HG03095 (cell line): ENCODE data around the gene ATP6V0B.

Experiments used
- ATAC-seq: cut with Tn5 transposase; IDR thresholded peaks from one replicate; pipeline ENCODE4 v1.9.1; 2021; ENCODE audit warnings: moderate library complexity; ENCODE audit not compliant: unreplicated experiment

Gene ATP6V0B

DNA sequence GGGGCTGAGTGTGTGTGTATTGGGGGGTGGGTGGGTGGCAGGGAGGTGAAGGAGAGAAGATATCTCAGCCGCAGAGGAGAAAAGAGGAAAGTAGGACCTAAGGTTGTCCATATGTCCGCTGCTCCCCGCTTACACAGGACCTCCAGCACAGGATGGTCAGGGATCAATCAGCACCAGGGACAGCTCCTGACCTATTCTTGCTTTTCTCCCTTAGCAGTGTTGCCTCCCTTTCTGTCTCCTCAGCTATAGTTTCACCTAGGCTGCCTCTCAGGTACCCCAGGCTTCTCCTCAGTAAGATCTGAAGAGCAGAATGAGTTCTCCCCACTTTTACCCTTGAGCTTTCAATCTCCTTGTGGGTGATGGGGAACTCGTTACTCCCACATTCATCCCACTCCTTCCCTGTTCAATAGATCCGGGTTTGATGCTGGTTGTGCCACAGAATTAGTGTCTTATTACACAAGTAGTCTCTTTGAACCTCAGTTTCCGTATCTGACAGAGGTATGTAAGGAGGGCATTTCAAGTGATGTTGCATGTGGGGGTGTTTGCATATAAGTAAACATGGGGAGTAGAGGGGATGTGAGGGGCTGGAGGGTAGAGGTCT is 6.3 kb upstream of the ATP6V0B start:
- no peak for ATAC-seq

DNA sequence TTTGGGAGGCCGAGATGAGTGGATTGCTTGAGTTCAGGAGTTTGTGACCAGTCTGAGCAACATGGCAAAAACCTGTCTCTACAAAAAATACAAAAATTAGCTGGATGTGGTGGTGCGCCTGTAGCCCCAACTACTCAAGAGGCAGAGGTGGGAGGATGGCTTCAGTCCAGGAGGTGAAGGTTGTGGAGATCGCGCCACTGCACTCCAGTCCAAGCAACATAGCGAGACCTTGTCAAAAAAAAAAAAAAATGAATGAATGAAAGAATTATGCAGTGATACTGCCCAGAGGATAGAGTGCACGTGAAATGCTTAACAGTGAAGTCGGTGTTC is 5.4 kb upstream of the ATP6V0B start:
- ATAC-seq = no peak

DNA sequence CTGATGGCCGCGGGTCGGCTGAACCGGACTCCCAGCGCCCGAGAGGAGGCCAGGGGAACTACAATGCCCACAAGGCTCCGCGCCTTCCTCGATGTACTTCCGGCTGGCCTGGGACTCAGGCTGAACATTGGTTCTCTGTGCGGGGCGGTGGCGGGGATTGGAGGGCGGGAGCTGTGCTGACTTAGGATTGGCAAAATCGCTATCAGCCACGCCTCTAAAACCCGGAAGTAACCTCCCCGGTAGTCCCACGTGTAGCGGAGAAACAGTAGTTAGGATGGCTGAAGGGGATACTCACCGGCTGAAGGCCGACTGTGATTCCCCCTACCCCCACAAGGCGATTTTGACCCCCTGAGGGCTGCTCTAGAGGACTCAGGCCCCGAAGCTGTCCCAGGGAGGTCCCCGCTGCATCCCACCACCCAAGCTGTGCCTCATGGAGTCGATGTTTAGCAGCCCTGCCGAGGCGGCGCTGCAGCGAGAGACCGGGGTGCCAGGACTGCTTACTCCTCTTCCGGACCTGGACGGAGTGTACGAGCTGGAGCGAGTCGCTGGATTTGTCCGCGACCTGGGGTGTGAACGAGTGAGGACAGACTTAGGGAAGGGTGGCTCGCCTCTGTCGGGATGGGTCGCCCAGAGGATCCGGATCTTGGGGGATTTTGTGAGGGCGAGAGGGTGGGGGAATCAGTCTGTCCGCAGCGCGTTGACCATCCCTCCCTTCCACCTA is 4.9 kb upstream of the ATP6V0B start, which contains the start of gene DPH2:
Gene DPH2 (plus strand): TSS at position 265 of the 721 bp plus-strand sequence. CDS start 166 bp downstream, at position 431.
- peak; percentile 74 for ATAC-seq

DNA sequence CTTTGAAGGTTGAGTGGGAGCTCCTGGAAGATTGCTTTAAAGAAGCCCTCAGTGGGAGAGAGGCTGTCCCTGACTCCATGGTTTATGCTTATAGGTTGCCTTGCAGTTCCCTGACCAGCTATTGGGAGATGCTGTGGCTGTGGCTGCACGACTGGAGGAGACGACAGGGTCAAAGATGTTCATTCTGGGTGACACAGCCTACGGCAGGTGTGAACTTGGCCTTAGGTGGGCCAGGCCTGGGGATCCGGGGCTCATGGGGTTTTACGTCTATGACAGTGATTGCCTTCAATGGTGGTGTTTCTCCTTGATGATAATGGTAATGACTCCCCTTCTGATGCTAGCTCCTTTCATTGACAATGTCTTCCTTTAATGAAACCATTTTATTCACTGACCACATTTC is 4.3 kb upstream of the ATP6V0B start:
- no peak for ATAC-seq

DNA sequence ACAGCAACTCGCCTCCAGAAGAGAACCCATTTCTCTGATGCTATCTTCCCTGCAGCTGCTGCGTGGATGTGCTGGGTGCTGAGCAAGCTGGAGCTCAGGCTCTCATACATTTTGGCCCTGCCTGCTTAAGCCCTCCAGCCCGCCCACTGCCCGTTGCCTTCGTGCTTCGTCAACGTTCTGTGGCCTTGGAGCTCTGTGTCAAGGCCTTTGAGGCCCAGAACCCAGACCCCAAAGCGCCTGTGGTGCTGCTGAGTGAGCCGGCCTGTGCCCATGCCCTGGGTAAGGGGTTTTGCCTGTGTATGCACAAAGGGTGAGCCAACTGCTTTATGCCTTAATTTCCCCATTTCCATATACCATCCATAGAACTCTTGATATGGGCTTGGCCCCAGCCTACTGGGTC is 3.8 kb upstream of the ATP6V0B start:
- no peak for ATAC-seq

DNA sequence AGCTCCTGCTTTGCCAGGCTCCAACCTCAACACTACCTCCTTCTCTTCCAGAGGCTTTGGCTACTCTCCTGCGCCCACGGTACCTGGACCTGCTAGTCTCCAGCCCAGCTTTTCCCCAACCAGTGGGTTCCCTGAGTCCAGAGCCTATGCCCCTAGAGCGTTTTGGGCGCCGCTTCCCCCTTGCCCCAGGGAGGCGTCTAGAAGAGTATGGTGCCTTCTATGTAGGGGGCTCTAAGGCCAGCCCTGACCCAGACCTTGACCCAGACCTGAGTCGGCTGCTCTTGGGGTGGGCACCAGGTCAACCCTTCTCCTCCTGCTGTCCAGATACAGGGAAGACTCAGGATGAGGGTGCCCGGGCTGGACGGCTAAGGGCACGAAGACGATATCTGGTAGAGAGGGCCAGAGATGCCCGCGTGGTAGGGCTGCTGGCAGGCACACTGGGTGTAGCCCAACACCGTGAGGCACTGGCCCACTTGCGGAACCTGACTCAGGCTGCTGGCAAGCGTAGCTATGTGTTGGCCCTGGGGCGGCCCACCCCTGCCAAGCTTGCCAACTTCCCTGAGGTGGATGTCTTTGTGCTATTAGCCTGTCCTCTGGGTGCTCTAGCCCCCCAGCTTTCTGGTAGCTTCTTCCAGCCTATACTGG is 3.3 kb upstream of the ATP6V0B start:
- ATAC-seq = no peak

DNA sequence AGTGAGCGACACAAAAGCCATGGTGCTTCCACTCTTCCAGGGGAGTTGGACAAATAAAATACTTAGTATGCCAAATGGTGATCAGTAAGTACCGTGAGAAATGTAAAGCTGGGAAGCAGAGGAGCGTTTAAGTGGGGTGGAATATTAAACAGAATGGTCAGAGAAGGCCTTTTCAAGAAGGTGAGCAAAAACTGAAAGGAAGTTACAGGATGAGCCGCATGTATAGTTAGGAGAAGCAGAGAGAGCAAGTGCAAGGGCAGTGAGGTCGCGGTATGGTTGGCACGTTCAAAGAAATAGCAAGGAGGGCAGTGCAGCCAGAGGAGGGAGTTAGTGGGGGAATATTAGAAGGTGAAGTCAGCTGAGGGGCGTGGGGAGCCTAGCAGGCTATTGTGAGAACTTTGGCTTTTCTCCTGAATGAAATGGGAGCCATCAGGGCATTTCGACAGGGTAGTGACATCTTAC is 748 bp upstream of the ATP6V0B start:
- no peak for ATAC-seq

DNA sequence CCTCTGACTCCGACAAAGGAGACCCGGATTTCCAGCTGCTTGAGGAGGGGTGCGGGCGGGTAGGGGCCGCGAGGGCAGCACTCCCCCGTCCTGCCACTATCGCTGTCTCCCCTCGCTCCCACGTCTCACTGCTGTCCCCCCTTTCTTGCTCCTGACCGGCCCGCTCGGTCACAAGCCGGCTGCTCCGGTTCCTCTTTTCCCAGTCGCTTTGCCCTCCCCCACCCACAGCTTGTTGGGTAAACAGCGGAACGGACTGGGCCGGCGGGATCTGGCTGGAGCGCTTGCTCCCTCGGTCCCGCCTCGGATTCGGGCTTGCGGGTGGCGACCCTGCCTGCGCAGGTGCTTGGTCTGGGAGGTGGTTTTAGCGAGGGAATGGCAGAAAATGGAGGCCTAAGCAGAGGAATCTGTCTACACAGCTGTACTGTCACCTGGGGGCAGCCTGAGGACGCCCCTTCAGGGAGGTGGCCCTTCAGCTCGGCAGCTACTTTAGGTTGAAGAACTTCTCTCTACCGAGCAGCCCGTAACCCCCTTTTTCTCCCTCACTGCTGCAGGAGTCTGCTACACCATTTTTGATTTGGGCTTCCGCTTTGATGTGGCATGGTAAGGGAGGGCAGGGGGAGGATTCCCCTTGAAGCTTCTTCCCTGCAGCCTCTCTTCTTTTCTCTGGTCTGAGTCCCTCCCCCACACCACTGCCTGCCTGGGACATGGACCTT is 645 bp downstream of the ATP6V0B start:
- no peak for ATAC-seq

DNA sequence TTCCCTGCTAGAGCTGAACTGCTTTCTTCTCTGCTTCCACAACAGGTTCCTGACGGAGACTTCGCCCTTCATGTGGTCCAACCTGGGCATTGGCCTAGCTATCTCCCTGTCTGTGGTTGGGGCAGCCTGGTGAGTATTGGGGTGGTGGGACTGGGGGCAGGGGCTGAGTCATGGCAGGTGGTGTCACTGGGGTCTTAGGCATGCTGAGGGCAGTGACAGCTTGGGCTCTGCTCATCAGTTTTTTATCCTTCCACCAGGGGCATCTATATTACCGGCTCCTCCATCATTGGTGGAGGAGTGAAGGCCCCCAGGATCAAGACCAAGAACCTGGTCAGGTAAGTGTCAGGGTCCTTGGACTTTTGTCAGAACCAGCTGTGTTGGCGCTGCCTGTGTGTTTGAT is 1.3 kb downstream of the ATP6V0B start:
- ATAC-seq = no peak

DNA sequence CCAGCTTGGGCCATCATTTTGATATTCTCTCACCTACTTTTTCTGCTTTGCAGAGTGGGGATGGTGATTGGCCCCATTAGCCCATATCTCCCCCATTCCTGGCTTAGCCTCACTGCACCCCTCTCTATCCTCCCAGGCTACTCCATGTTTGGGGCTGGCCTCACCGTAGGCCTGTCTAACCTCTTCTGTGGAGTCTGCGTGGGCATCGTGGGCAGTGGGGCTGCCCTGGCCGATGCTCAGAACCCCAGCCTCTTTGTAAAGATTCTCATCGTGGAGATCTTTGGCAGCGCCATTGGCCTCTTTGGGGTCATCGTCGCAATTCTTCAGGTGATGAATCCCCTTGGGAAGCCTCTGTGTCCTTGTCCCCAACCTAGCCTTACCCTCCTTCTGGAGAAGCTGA is 2.1 kb downstream of the ATP6V0B start:
- no peak for ATAC-seq

DNA sequence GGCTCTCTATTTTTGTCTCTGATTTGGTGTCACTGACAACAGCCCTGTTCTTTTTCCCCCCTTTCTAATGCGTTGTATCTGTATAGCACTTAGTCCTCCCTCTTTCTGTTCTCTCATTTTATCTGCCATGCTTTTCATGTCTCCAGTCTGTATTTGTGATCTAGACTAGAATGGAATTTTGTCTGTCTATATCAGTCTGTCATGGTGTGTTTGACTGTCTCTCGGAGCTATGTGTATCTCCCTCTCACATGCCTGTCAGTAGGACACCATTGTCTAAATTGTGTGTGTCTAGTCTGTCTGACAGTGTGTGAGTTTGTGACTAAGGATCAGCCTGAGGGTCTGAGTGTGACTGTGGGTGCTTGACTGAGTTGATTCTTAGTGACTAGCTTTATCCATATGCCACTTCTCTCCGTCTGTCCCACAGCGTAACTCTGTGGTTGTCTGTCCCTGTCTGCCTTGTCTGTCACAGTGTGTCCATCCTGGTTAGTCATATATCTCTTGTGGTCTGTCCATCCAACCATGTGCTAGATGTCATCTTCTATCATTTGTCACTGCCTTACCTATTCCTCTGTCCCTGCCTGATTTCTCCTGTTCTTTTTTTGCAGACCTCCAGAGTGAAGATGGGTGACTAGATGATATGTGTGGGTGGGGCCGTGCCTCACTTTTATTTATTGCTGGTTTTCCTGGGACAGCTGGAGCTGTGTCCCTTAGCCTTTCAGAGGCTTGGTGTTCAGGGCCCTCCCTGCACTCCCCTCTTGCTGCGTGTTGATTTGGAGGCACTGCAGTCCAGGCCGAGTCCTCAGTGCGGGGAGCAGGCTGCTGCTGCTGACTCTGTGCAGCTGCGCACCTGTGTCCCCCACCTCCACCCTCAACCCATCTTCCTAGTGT is 2.9 kb downstream of the ATP6V0B start:
- no peak for ATAC-seq

DNA sequence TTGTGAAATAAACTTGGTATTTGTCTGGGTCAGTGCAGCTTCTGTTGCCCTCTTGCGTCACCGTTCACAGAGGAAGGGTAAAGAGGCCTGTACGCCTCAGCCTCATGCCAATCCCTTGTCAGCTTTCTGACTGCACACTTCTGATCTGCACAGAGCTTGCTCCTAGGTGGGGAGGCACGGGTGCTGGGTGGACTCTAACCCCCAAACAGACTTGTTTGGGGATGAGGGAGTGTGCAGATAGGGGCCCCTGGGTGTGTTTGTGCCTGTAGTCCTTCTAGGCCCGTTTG is 3.4 kb downstream of the ATP6V0B start:
- ATAC-seq = no peak

DNA sequence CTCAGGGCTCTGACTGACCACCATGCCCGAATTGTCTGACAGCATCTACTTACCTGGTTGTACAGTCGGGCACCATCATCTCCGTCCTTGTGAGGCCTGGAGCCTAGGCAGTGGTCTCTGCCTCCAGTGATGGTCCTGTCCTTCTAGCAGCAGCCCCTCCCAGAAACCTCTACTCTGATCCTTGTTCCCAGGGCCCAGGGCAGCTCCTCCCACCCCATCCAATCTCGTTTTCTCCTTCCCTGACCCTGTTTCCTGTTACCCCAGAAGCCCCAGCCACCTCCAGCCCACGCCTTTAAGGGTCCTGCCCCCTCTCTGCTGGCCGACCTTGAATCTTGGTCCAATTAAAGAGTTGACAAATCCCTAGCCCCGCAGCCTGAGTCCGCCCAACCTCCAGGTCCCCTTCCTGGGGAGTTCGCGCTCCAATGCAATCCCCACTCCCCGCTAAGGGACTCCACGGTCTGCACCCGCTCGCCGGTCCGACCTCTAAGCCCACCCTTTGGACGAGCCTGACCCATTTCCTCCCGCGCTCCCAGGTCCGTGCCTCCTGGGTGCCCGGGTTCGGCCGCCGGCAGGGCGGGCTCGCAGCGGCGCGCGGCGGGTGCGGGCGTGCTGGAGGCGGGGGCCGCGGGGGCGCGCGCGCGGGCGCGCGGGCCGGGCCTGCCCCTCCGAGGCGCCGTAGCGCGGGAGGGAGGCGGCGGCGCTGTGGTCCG is 3.9 kb downstream of the ATP6V0B start, which contains the start of gene B4GALT2:
Gene B4GALT2 (plus strand): TSS at position 660 of the 710 bp plus-strand sequence. CDS start 1,951 bp downstream, outside the sequence.
- ATAC-seq = no peak

DNA sequence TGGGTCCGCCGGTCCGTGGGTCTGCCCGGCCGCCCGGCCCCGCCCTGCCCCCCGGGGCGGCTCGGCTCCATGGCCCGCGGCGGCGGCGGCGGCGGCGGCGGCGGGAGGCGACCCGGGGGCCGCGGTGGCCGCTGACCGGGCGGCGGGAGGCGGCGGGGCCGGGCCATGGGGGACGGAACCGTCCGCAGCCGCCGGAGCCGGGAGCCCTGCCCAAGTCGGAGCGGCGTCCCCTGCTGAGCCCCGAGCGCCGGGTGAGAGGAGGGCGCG is 4.4 kb downstream of the ATP6V0B start:
- no peak for ATAC-seq

DNA sequence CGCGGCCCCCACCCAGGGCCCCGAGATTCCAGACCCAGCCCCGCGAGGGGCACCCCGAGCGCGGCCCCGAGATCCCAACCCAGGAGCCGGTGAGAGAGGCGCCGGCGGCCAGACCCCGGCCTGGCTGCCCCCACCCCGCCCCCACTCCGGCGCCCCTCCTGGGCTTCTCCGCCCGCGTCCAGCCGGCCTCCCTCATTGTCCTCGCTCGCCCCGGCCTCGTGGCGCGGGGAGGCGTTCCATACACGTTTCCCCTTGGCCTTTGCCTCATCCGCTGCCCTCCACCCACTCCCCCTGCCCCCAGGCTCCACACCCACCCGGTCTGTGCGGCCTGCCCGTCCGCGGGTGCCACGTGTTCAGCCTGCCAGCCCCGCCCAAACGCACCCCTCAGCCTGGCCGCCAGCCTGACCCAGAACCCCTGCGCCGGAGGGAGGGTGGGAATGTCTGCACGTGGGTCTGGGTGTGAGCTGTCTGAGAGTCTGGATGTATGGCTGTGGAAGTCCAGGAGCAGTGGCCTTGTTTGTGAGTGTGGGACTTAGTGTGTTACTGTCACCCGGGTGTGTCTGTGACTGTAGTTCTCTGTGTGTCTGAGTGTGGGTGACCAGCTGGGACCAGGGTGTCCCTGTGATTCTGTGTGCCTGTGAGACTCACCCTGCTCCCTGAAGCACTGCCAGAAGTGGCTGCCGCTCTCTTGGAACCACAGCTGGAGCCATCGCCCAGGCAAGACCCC is 4.9 kb downstream of the ATP6V0B start:
- ATAC-seq = no peak

DNA sequence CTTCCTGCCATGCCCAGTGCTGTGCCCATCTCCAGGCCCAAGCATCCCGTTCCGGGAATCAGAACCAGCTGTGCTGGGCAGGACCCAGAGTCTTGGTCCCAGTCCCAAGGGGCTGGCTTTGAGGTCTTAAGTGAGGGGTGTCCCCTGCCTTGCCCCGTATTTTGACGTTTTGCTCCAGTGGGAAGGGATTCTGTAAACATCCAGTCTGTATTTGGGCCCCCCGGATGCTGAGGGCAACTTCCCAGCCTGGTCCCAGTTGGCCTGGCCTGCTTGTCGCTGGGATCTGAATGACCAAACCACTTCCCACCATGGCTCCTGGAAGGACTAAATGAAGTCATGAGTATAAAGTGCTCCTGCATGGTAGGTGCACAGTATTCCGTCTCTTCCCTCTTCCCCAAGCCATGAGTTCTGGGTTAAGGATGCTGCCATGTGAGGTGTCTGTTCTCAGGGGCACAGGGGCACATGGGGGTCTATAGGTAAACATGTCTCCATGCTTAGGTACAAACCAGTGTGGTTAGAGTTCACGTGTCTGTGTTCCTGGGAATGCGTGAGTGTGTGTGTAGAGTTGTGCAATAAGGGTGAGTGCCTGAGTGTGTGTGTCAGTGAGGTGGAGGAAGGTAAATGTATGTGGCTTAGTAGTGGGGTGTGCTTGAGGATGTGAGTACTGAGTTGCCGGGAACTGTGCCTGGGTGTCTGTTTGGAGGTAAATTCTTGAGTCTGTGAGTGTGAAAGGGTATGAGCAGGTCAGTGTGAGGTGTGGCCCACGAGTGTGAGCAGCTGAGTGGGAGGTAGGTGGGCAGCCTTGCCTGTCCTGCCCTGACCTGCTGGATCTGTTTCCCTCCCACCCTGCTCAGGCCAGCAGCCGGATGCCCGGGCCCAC is 5.7 kb downstream of the ATP6V0B start:
- no peak for ATAC-seq

DNA sequence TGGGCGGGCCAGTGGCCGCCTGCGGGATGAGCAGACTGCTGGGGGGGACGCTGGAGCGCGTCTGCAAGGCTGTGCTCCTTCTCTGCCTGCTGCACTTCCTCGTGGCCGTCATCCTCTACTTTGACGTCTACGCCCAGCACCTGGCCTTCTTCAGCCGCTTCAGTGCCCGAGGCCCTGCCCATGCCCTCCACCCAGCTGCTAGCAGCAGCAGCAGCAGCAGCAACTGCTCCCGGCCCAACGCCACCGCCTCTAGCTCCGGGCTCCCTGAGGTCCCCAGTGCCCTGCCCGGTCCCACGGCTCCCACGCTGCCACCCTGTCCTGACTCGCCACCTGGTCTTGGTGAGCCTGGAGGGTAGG is 6.4 kb downstream of the ATP6V0B start:
- no peak for ATAC-seq

DNA sequence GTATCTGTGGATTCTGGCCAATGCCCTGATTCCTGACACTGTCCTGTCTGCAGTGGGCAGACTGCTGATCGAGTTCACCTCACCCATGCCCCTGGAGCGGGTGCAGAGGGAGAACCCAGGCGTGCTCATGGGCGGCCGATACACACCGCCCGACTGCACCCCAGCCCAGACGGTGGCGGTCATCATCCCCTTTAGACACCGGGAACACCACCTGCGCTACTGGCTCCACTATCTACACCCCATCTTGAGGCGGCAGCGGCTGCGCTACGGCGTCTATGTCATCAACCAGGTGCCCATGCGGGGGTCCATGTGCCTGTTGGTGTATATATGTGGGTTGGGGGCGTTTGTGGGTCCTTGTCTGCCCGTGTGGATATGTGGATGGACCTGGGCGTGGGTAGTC is 6.9 kb downstream of the ATP6V0B start:
- ATAC-seq = no peak

DNA sequence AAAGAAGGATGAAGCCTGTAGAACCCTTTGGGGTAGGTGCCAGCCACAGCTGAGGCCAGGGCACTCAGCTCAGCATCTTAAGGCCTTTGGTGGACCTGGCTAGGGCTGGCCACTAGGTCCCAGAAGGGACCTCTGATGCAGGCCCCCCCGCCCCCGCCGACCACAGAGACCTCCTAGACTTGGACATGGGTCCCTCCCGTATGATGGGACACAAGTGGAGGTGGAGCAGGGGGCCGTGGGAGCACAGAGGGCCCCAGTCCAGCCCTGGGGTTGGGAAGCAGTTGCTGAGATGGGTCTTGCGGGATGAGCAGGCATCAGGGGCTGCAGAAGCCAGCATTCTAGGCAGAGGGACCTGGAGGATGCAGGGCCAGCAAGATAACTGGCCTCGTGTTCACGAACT is 7.5 kb downstream of the ATP6V0B start:
- no peak for ATAC-seq
